HG02571 (cell line): ENCODE data around the gene ALS2CL.

Experiments used
- ATAC-seq: cut with Tn5 transposase; IDR thresholded peaks from one replicate; pipeline ENCODE4 v1.9.1; 2021; ENCODE audit warnings: mild to moderate bottlenecking, moderate library complexity; ENCODE audit not compliant: unreplicated experiment

The ALS2CL gene

GRCh38 chr3:46643701-46644100, 49.8 kb downstream of the ALS2CL start:
- no peak for ATAC-seq

- no peak for ATAC-seq
Observed at GRCh38 chr3:46642971-46643370, 50.5 kb downstream of the ALS2CL start.

- no peak for ATAC-seq
Observed at GRCh38 chr3:46640927-46641326, 52.6 kb downstream of the ALS2CL start.

- no peak for ATAC-seq
Observed at GRCh38 chr3:46639221-46639620, 54.3 kb downstream of the ALS2CL start.

- no peak for ATAC-seq
Observed at GRCh38 chr3:46634856-46635255, 58.6 kb downstream of the ALS2CL start.

- no peak for ATAC-seq
Observed at GRCh38 chr3:46632792-46633191, 60.7 kb downstream of the ALS2CL start.

- peak; percentile 65 for ATAC-seq
Observed at GRCh38 chr3:46629551-46630517, 63.6 kb downstream of the ALS2CL start.

- ATAC-seq, result no peak
Observed at GRCh38 chr3:46628901-46629369, 64.5 kb downstream of the ALS2CL start.

GRCh38 chr3:46627078-46627477, 66.4 kb downstream of the ALS2CL start:
- no peak for ATAC-seq

- no peak for ATAC-seq
Observed at GRCh38 chr3:46626039-46626438, 67.4 kb downstream of the ALS2CL start.

- ATAC-seq, result no peak
Observed at GRCh38 chr3:46624975-46625490, 68.4 kb downstream of the ALS2CL start.

- no peak for ATAC-seq
Observed at GRCh38 chr3:46624533-46624932, 68.9 kb downstream of the ALS2CL start.

- ATAC-seq, result no peak
Observed at GRCh38 chr3:46619845-46620778, 73.4 kb downstream of the ALS2CL start.
